ENCODE results near the gene ERAS.

ERAS gene

GRCh38 chrX:48827654-48827968, 1.3 kb downstream of the ERAS start:
- H3K36me3 ChIP-seq: peaks cover 0 to 47% (median 26%) of the 10 kb centered on the region in 3 donors
- no peak overlapping the region for H3K4me3 ChIP-seq
- no peaks in the 10 kb centered on the region for H3K4me1 ChIP-seq
- no peak for DNase-seq
- H3K27me3 ChIP-seq: peaks cover 0 to 13% of the 10 kb centered on the region in 2 donors
- no peak for TF ChIP-seq CTCF (IDR thresholded peaks at IDR 0.05)
- H3K9me3 ChIP-seq: peaks cover 0 to 15% (median 4%) of the 10 kb centered on the region in 3 donors
- intact Hi-C loops (cut with DNase I; ENCODE audit: low total_unique reads): no loop called here
- H3K27ac ChIP-seq: no peak overlapping the region

GRCh38 chrX:48829016-48829735, 2.9 kb downstream of the ERAS start:
- DNase-seq: no peak
- Histone ChIP-seq H3K27me3 (peaks cover 0 to 15% of the 10 kb centered on the region in 2 donors), H3K4me3 (no peak overlapping the region), H3K36me3 (peaks cover 0 to 31% (median 15%) of the 10 kb centered on the region in 3 donors), H3K4me1 (no peaks in the 10 kb centered on the region), H3K27ac (no peak overlapping the region), H3K9me3 (peaks cover 0 to 15% (median 4%) of the 10 kb centered on the region in 3 donors)
- no peak for TF ChIP-seq CTCF (IDR thresholded peaks at IDR 0.05)
- intact Hi-C loops (cut with DNase I; ENCODE audit: low total_unique reads): no loop called here

GRCh38 chrX:48831136-48831908, 5.0 kb downstream of the ERAS start:
- no peak for TF ChIP-seq CTCF (IDR thresholded peaks at IDR 0.05)
- no peak overlapping the region for H3K27ac ChIP-seq
- H3K36me3 ChIP-seq: peaks cover 0 to 11% (median 0%) of the 10 kb centered on the region in 3 donors
- peaks cover 0 to 4% (median 4%) of the 10 kb centered on the region in 3 donors for H3K9me3 ChIP-seq
- no peak for DNase-seq
- H3K4me3 ChIP-seq: no peak overlapping the region
- peaks cover 0 to 8% (median 4%) of the 10 kb centered on the region in 4 donors for H3K4me1 ChIP-seq
- H3K27me3 ChIP-seq: peaks cover 0 to 21% of the 10 kb centered on the region in 2 donors
- intact Hi-C loops (cut with DNase I; ENCODE audit: low total_unique reads): no loop called here

- no peak overlapping the region for H3K27ac ChIP-seq
- H3K9me3 ChIP-seq: peaks cover 0 to 4% (median 0%) of the 10 kb centered on the region in 3 donors
- peaks cover 0 to 21% of the 10 kb centered on the region in 2 donors for H3K27me3 ChIP-seq
Observed at GRCh38 chrX:48831909-48832291, 5.6 kb downstream of the ERAS start.

GRCh38 chrX:48833542-48834138, 7.3 kb downstream of the ERAS start:
- Histone ChIP-seq H3K4me1 (peaks cover 0 to 8% (median 4%) of the 10 kb centered on the region in 4 donors), H3K27ac (no peak overlapping the region), H3K4me3 (no peak overlapping the region), H3K27me3 (peaks cover 0 to 21% of the 10 kb centered on the region in 2 donors), H3K9me3 (no peaks in the 10 kb centered on the region), H3K36me3 (no peaks in the 10 kb centered on the region)
- intact Hi-C loops (cut with DNase I; ENCODE audit: low total_unique reads): no loop called here
- no peak for TF ChIP-seq CTCF (IDR thresholded peaks at IDR 0.05)
- DNase-seq: no peak

More at GRCh38 chrX:48831909-48832291, 5.6 kb downstream of the ERAS start:
- peaks cover 0 to 8% (median 4%) of the 10 kb centered on the region in 4 donors for H3K4me1 ChIP-seq
- no peak overlapping the region for H3K4me3 ChIP-seq
- H3K36me3 ChIP-seq: peaks cover 0 to 5% (median 0%) of the 10 kb centered on the region in 3 donors
- TF ChIP-seq CTCF (IDR thresholded peaks at IDR 0.05): no peak
- DNase-seq: no peak
- intact Hi-C loops (cut with DNase I; ENCODE audit: low total_unique reads): no loop called here
